ENCODE data around the gene PLEKHA1.

The PLEKHA1 gene

DNA sequence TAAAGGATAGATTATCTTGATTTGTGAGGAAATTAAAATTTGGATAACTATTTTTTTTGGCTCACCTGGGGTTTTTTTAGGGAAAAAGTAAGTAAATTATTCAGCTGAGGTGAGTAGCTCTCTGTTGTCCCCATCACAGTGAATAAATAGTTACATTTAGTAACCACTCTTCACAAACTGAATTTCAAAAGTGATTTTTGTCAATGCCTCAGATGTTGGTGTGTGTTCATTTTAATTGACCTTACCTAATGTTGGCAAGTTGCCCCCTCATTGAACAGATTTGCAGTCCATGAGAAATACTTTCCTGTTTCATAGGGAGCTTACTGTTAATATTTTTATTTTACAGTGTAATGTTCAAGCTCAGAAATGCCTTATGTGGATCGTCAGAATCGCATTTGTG lies 18.3 kb downstream of the PLEKHA1 start:
- no peak overlapping the region for H3K4me3 ChIP-seq (ENCODE audit: insufficient read depth, low read length, poor library complexity, severe bottlenecking)
- H3K27ac ChIP-seq (ENCODE audit: low read depth, low read length): no peak overlapping the region
- no peaks in the 10 kb centered on the region for H3K36me3 ChIP-seq (ENCODE audit: low read length)
- H3K4me2 ChIP-seq (ENCODE audit: low read depth, low read length, poor library complexity, severe bottlenecking): no peak overlapping the region
- H4K20me1 ChIP-seq (ENCODE audit: low read depth, low read length): no peaks in the 10 kb centered on the region
- TF ChIP-seq EZH2phosphoT487 (conservative IDR thresholded peaks at IDR 0.05; ENCODE audit: low read length): no peak
- TF ChIP-seq, protein P1, sequence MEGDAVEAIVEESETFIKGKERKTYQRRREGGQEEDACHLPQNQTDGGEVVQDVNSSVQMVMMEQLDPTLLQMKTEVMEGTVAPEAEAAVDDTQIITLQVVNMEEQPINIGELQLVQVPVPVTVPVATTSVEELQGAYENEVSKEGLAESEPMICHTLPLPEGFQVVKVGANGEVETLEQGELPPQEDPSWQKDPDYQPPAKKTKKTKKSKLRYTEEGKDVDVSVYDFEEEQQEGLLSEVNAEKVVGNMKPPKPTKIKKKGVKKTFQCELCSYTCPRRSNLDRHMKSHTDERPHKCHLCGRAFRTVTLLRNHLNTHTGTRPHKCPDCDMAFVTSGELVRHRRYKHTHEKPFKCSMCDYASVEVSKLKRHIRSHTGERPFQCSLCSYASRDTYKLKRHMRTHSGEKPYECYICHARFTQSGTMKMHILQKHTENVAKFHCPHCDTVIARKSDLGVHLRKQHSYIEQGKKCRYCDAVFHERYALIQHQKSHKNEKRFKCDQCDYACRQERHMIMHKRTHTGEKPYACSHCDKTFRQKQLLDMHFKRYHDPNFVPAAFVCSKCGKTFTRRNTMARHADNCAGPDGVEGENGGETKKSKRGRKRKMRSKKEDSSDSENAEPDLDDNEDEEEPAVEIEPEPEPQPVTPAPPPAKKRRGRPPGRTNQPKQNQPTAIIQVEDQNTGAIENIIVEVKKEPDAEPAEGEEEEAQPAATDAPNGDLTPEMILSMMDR (IDR thresholded peaks at IDR 0.05; ENCODE audit: insufficient read depth, low read length, poor library complexity, severe bottlenecking): no peak
- no peak overlapping the region for H3K9ac ChIP-seq (ENCODE audit: low read length)
- H3F3A ChIP-seq (ENCODE audit: insufficient read depth): no peaks in the 10 kb centered on the region
- no peaks in the 10 kb centered on the region for H3K27me3 ChIP-seq (ENCODE audit: low read length)
- H3K9me2 ChIP-seq (replicated peaks; ENCODE audit: insufficient read depth, low read length): no peaks in the 10 kb centered on the region
- H3K79me2 ChIP-seq (ENCODE audit: insufficient read depth, low read length): no peaks in the 10 kb centered on the region
- no peak overlapping the region for H2AFZ ChIP-seq (ENCODE audit: low read depth, low read length, severe bottlenecking)
- no peaks in the 10 kb centered on the region for H3K9me3 ChIP-seq (ENCODE audit: insufficient read depth, low read length)

DNA sequence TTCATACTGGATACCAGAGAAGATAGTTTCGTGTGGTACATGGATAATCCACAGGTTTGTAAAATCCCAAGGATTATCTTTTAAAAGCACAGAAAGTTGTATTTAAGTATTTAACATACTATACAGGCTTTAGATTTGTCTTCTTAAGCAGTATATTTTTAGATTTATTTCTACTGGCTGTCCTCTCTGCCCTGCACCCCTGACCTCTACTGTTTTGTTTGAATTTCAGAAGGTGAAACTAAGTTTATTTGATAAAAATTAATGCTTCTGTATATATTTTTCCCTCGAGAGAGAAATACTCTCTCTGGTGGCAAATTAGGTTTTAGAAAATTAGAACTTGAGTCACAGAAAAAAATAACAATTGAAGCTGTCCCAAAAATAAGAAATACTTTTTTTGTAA lies 18.8 kb downstream of the PLEKHA1 start:
- Histone ChIP-seq H3K9me3 (ENCODE audit: insufficient read depth, low read length) (no peaks in the 10 kb centered on the region), H3K9ac (ENCODE audit: low read length) (no peak overlapping the region), H3K79me2 (ENCODE audit: insufficient read depth, low read length) (no peaks in the 10 kb centered on the region), H3K4me3 (ENCODE audit: insufficient read depth, low read length, poor library complexity, severe bottlenecking) (no peak overlapping the region), H4K20me1 (ENCODE audit: low read depth, low read length) (no peaks in the 10 kb centered on the region), H3K36me3 (ENCODE audit: low read length) (no peaks in the 10 kb centered on the region), H3K4me2 (ENCODE audit: low read depth, low read length, poor library complexity, severe bottlenecking) (no peak overlapping the region), H3K27me3 (ENCODE audit: low read length) (no peaks in the 10 kb centered on the region), H3K9me2 (replicated peaks; ENCODE audit: insufficient read depth, low read length) (no peaks in the 10 kb centered on the region), H3F3A (ENCODE audit: insufficient read depth) (no peaks in the 10 kb centered on the region), H3K27ac (ENCODE audit: low read depth, low read length) (no peak overlapping the region), H2AFZ (ENCODE audit: low read depth, low read length, severe bottlenecking) (no peak overlapping the region)
- no peak for TF ChIP-seq EZH2phosphoT487 (conservative IDR thresholded peaks at IDR 0.05; ENCODE audit: low read length)

DNA sequence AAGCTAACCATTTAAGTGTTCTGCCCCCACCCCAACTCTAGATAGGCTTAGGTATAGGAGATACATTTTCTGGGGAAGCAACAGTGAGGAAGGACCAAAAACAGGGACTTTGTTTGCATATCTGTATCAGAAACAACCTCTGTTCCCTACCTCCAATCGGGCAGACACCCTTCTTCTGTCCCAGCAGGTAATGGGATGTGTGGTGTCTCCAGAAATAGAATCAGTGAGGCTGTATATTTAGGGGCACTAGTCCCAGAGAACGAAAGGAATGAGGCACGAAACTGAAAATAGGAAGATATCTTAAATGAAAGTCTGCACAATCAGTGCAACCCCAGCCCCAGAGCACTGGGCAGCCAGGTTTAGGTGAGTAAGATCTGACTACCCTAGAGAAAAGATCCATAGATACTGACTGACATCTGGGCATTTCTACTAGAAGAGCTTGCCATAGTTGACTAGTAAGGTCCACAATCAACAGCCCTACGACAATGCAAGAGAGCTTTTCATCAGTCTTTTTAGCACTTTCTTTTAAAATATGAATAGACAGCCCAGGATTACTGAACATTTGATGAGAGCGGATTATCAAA lies 28.1 kb downstream of the PLEKHA1 start:
- no peak overlapping the region for H3K9ac ChIP-seq (ENCODE audit: low read length)
- no peaks in the 10 kb centered on the region for H3K27me3 ChIP-seq (ENCODE audit: low read length)

GRCh38 chr10:122404576-122404975 lies 30.1 kb downstream of the PLEKHA1 start:
- no peak overlapping the region for H2AFZ ChIP-seq (ENCODE audit: low read depth, low read length, severe bottlenecking)
- no peak for TF ChIP-seq EZH2phosphoT487 (conservative IDR thresholded peaks at IDR 0.05; ENCODE audit: low read length)
- TF ChIP-seq, protein P1 (IDR thresholded peaks at IDR 0.05; ENCODE audit: insufficient read depth, low read length, poor library complexity, severe bottlenecking): no peak
- H3K27ac ChIP-seq (ENCODE audit: low read depth, low read length): no peak overlapping the region
- no peaks in the 10 kb centered on the region for H4K20me1 ChIP-seq (ENCODE audit: low read depth, low read length)
- H3K4me3 ChIP-seq (ENCODE audit: insufficient read depth, low read length, poor library complexity, severe bottlenecking): no peak overlapping the region
- no peaks in the 10 kb centered on the region for H3F3A ChIP-seq (ENCODE audit: insufficient read depth)
- H3K27me3 ChIP-seq (ENCODE audit: low read length): no peaks in the 10 kb centered on the region
- no peak overlapping the region for H3K4me2 ChIP-seq (ENCODE audit: low read depth, low read length, poor library complexity, severe bottlenecking)
- no peaks in the 10 kb centered on the region for H3K79me2 ChIP-seq (ENCODE audit: insufficient read depth, low read length)
- H3K9me2 ChIP-seq (replicated peaks; ENCODE audit: insufficient read depth, low read length): no peaks in the 10 kb centered on the region
- H3K9ac ChIP-seq (ENCODE audit: low read length): no peak overlapping the region
- no peaks in the 10 kb centered on the region for H3K9me3 ChIP-seq (ENCODE audit: insufficient read depth, low read length)
- H3K36me3 ChIP-seq (ENCODE audit: low read length): no peaks in the 10 kb centered on the region

More for the DNA sequence above, 28.1 kb downstream of the PLEKHA1 start:
- H3F3A ChIP-seq (ENCODE audit: insufficient read depth): no peaks in the 10 kb centered on the region
- no peak overlapping the region for H2AFZ ChIP-seq (ENCODE audit: low read depth, low read length, severe bottlenecking)
- H3K9me2 ChIP-seq (replicated peaks; ENCODE audit: insufficient read depth, low read length): no peaks in the 10 kb centered on the region
- H3K4me2 ChIP-seq (ENCODE audit: low read depth, low read length, poor library complexity, severe bottlenecking): no peak overlapping the region
- no peak overlapping the region for H3K4me3 ChIP-seq (ENCODE audit: insufficient read depth, low read length, poor library complexity, severe bottlenecking)
- no peaks in the 10 kb centered on the region for H3K36me3 ChIP-seq (ENCODE audit: low read length)
- TF ChIP-seq, protein P1 (IDR thresholded peaks at IDR 0.05; ENCODE audit: insufficient read depth, low read length, poor library complexity, severe bottlenecking): no peak
- no peak for TF ChIP-seq EZH2phosphoT487 (conservative IDR thresholded peaks at IDR 0.05; ENCODE audit: low read length)
- no peaks in the 10 kb centered on the region for H3K9me3 ChIP-seq (ENCODE audit: insufficient read depth, low read length)
- H3K79me2 ChIP-seq (ENCODE audit: insufficient read depth, low read length): no peaks in the 10 kb centered on the region
- no peaks in the 10 kb centered on the region for H4K20me1 ChIP-seq (ENCODE audit: low read depth, low read length)
- no peak overlapping the region for H3K27ac ChIP-seq (ENCODE audit: low read depth, low read length)

All from SU-DHL-6 (cell line).